H1 (cell line): ENCODE measurements around the gene FANCI. TPM values are rescaled to one million over a fixed set of nuclear protein-coding genes. Genes with fewer than 3 reads are reported as not detected.

Experiments
- CTCF ChIA-PET: fragments of 300-600 bp; sonication (Branson Sonifier 250); formaldehyde crosslinking; loops from one replicate; lab custom pipeline; 2021; ENCODE audit not compliant: partially characterized antibody; lab: Charles Lee
- POLR2A ChIA-PET: fragments of 300-600 bp; sonication (Branson Sonifier 250); formaldehyde crosslinking; loops from one replicate; lab custom pipeline; 2021; ENCODE audit warnings: inconsistent platforms; ENCODE audit not compliant: partially characterized antibody; lab: Charles Lee
- DNase-seq, 2 experiments: peaks; one replicate each; pipeline versions ENCODE4 v3.0.0 to v3.0.0-alpha.2; 2010 to 2022; ENCODE audit warnings: low spot score in 2 of 2, low read depth in 1 of 2, mixed read lengths in 1 of 2
- FAIRE-seq: peaks from 2 replicates; lab custom pipeline; 2011; peaks lifted over from hg19 to GRCh38; lab: Jason Lieb, UNC
- H2AFZ ChIP-seq: 2 replicates; pipeline ENCODE4 v1.8.1; 2012; ENCODE audit warnings: low read length, inconsistent platforms
- H2AK5ac ChIP-seq: 2 replicates; pipeline ENCODE4 v1.6.1; 2013; ENCODE audit warnings: low read depth, low read length
- H2BK120ac ChIP-seq: replicated peaks from 2 replicates; pipeline ENCODE3; 2013; ENCODE audit warnings: low read depth, low read length, inconsistent platforms
- H2BK12ac ChIP-seq: 2 replicates; pipeline ENCODE4 v1.6.1; 2013; ENCODE audit warnings: low read depth, low read length
- H2BK15ac ChIP-seq: 2 replicates; pipeline ENCODE4 v1.6.1; 2013; ENCODE audit warnings: low read length
- H2BK20ac ChIP-seq: 2 replicates; pipeline ENCODE4 v1.6.1; 2013; ENCODE audit warnings: low read length
- H2BK5ac ChIP-seq: 2 replicates; pipeline ENCODE4 v1.6.1; 2013; ENCODE audit warnings: low read depth, low read length
- H3K14ac ChIP-seq: 2 replicates; pipeline ENCODE4 v1.6.1; 2013; ENCODE audit warnings: inconsistent platforms; ENCODE audit not compliant: insufficient read length
- H3K18ac ChIP-seq: 2 replicates; pipeline ENCODE4 v1.6.1; 2013; ENCODE audit warnings: low read length; ENCODE audit errors: extremely low read depth
- H3K23ac ChIP-seq: 2 replicates; pipeline ENCODE4 v1.6.1; 2013; ENCODE audit warnings: inconsistent platforms; ENCODE audit not compliant: insufficient read length
- H3K23me2 ChIP-seq: 2 replicates; pipeline ENCODE4 v1.6.1; 2013; ENCODE audit warnings: low read depth, low read length
- H3K27ac ChIP-seq: 2 replicates; pipeline ENCODE4 v1.6.1; 2011; ENCODE audit warnings: low read depth, low read length, inconsistent platforms
- H3K27me3 ChIP-seq, 4 experiments: replicated peaks in 1 of 4; 1 replicate in 1 of 4; 2 replicates in 3 of 4; pipeline versions ENCODE4 v1.6.1 to v1.8.1; 2011 to 2013; ENCODE audit warnings: low read length in 3 of 4, mild to moderate bottlenecking in 3 of 4, inconsistent platforms in 2 of 4, mixed read lengths in 2 of 4, moderate library complexity in 1 of 4; ENCODE audit not compliant: control insufficient read depth in 3 of 4, insufficient read depth in 3 of 4; ENCODE audit errors: extremely low read depth in 1 of 4
- H3K36me3 ChIP-seq, 4 experiments: 2 replicates each; pipeline versions ENCODE4 v1.6.1 to v1.8.1; 2011 to 2013; ENCODE audit warnings: mild to moderate bottlenecking in 4 of 4, low read length in 3 of 4, moderate library complexity in 2 of 4, control low read depth in 1 of 4, inconsistent platforms in 1 of 4; ENCODE audit not compliant: insufficient read depth in 4 of 4, control insufficient read depth in 2 of 4
- H3K4ac ChIP-seq: replicated peaks from 2 replicates; pipeline ENCODE3; 2013; ENCODE audit warnings: low read length, low read depth, mixed read lengths, inconsistent platforms; ENCODE audit not compliant: insufficient read length
- H3K4me1 ChIP-seq, 4 experiments: replicated peaks in 1 of 4; 1 replicate in 1 of 4; 2 replicates in 3 of 4; pipeline versions ENCODE4 v1.6.1 to v1.8.1; 2011 to 2013; ENCODE audit warnings: low read length in 3 of 4, inconsistent platforms in 2 of 4, mixed read lengths in 1 of 4; ENCODE audit not compliant: insufficient read depth in 4 of 4, control insufficient read depth in 3 of 4
- H3K4me2 ChIP-seq, 2 experiments: 2 replicates each; pipeline versions ENCODE4 v1.6.1 to v1.8.1; 2011 to 2013; ENCODE audit warnings: low read depth in 2 of 2, low read length in 2 of 2, control low read depth in 1 of 2, inconsistent platforms in 1 of 2, mild to moderate bottlenecking in 1 of 2; ENCODE audit not compliant: insufficient read depth in 1 of 2
- H3K4me3 ChIP-seq, 4 experiments: fragments of 200-600, 300-600 bp in 1 of 4; sonication (generic), shearing (Covaris generic), sonication (Bioruptor Twin) in 1 of 4; 2 replicates each; pipeline versions ENCODE4 v1.5.1 to v1.8.1; 2011 to 2016; ENCODE audit warnings: low read length in 4 of 4, low read depth in 3 of 4, control low read depth in 2 of 4, inconsistent platforms in 2 of 4, mild to moderate bottlenecking in 2 of 4, mixed read lengths in 1 of 4, moderate library complexity in 1 of 4; ENCODE audit not compliant: insufficient read depth in 2 of 4; ENCODE audit errors: extremely low read depth in 1 of 4
- H3K56ac ChIP-seq: replicated peaks from 2 replicates; pipeline ENCODE3; 2013; ENCODE audit warnings: low read depth, mild to moderate bottlenecking, mixed read lengths, low read length, inconsistent platforms; ENCODE audit not compliant: insufficient read length
- H3K79me1 ChIP-seq: 2 replicates; pipeline ENCODE4 v1.6.1; 2013; ENCODE audit warnings: low read depth, low read length, control low read depth
- H3K79me2 ChIP-seq, 2 experiments: 2 replicates each; pipeline versions ENCODE4 v1.6.1 to v1.8.1; 2012 to 2013; ENCODE audit warnings: low read length in 2 of 2, mild to moderate bottlenecking in 2 of 2, inconsistent platforms in 1 of 2; ENCODE audit not compliant: insufficient read depth in 2 of 2, control insufficient read depth in 1 of 2
- H3K9ac ChIP-seq, 4 experiments: replicated peaks in 1 of 4; 1 replicate in 1 of 4; 2 replicates in 3 of 4; pipeline versions ENCODE4 v1.6.1 to v1.8.1; 2011 to 2013; ENCODE audit warnings: low read depth in 3 of 4, low read length in 3 of 4, control low read depth in 2 of 4, mild to moderate bottlenecking in 2 of 4, moderate library complexity in 2 of 4, inconsistent platforms in 1 of 4; ENCODE audit errors: extremely low read depth in 1 of 4
- H3K9me3 ChIP-seq, 2 experiments: 2 replicates each; pipeline versions ENCODE4 v1.6.1 to v1.8.1; 2012 to 2013; ENCODE audit warnings: mild to moderate bottlenecking in 2 of 2, moderate library complexity in 2 of 2, control low read depth in 1 of 2, inconsistent platforms in 1 of 2, low read depth in 1 of 2, low read length in 1 of 2, mixed read lengths in 1 of 2; ENCODE audit not compliant: insufficient read depth in 2 of 2
- H4K20me1 ChIP-seq, 2 experiments: replicated peaks in 1 of 2; 2 replicates each; pipeline versions ENCODE3 to v1.8.1; 2011 to 2013; ENCODE audit warnings: inconsistent platforms in 2 of 2, low read length in 2 of 2, mild to moderate bottlenecking in 1 of 2; ENCODE audit not compliant: insufficient read depth in 2 of 2, control insufficient read depth in 1 of 2
- H4K5ac ChIP-seq: 2 replicates; pipeline ENCODE4 v1.6.1; 2013; ENCODE audit warnings: low read length, low read depth, mixed read lengths, inconsistent platforms; ENCODE audit not compliant: insufficient read length
- H4K8ac ChIP-seq: 2 replicates; pipeline ENCODE4 v1.8.0; 2013; ENCODE audit warnings: mild to moderate bottlenecking, moderate library complexity, low read length, inconsistent platforms; ENCODE audit not compliant: insufficient read depth; ENCODE audit errors: extremely low read depth
- H4K91ac ChIP-seq: replicated peaks from 2 replicates; pipeline ENCODE3; 2013; ENCODE audit warnings: low read length, mixed read lengths, inconsistent platforms; ENCODE audit not compliant: insufficient read length
- KDM5A ChIP-seq: fragments of 200-600 bp; IDR thresholded peaks from 2 replicates; pipeline ENCODE4 v1.7.1; 2012; ENCODE audit warnings: mild to moderate bottlenecking, low read length, inconsistent platforms, mixed read lengths
- WGBS, 2 experiments: shearing (Covaris generic) in 1 of 2; methylation state at CpG; one replicate each; pipeline versions ENCODE4 v1.1.6 to v1.1.7; 2013 to 2015; ENCODE audit warnings: low lambda C conversion rate in 2 of 2, mixed read lengths in 2 of 2, inconsistent platforms in 1 of 2, low coverage in 1 of 2, missing lambda C conversion rate in 1 of 2; ENCODE audit not compliant: insufficient replicate concordance in 2 of 2, insufficient coverage in 1 of 2, insufficient read length in 1 of 2; ENCODE audit errors: extremely low coverage in 1 of 2, missing lambda C conversion rate in 1 of 2; 5-methylcytosine and 5-hydroxymethylcytosine counted together
- polyA plus RNA-seq, 7 experiments: library from polyadenylated mRNA; depleted of rRNA in 3 of 7; stranded (reverse) in 5 of 7; unstranded in 2 of 7; fragments of >200 nt in 5 of 7; fragments of 200-250 nt in 2 of 7; gene quantifications; 1 replicate in 5 of 7; 2 replicates in 1 of 7; 4 replicates in 1 of 7; pipeline versions ENCODE4 v1.2.1 to v1.2.3, GENCODE V29; 2011 to 2013; ENCODE audit warnings: missing spikeins in 2 of 7, mixed read lengths in 2 of 7
- total RNA-seq: library from RNA; stranded (reverse); fragmentation: NEBNext Ultra II Directional; extraction: Animal tissue kit (Norgen Biotek cat#: 25700); gene quantifications from 2 replicates; pipeline ENCODE4 v1.2.1, GENCODE V29; 2021
- TF ChIP-seq, protein P1 (sequence below): IDR thresholded peaks from 2 replicates; pipeline ENCODE4 v1.6.1; 2011; ENCODE audit warnings: low read length, improper control_type of control experiment

The FANCI gene
- total and polyA plus RNA-seq, 2 of the 8 experiments (the other 6 are each of a cell fraction or from before 2014, with no cell fraction given), result 37.8 to 115 TPM

DNA sequence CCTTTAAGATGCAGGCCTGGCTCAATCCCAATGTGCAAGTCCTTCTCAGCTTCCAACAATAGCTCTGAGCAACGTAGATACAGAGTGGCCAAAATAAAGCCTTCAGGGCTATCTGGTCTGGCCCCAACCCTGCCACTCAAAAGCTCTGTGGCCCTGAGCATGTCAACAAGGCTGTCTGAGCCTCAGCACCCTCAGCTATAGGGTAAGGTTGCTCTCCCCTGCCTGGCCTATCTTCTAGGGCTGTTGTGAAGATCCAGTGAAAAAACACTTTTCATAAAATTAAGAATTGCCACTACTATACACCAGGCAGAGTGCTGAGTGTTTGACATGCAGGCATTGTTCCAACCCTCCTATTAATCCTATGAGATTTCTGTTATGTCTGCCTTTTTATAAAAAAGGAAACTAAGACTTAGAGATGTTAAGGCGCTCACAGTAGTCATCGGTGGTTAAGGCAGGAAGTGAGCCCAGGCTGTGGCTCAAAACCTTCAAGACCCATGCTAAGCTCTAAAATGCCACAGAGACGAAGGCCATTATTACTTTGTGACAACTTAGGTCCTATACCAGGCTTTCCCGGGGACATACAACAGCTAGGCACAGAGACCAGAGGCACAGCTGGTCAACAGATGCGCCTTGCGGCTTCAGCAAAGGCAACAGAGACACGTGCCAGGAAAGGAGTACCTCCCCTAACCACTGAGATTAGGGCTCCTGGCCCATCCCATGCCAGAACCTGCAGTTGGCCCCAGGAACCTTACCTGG lies 85.7 kb downstream of the FANCI start:
- no peak overlapping the region for H3K9ac ChIP-seq
- H3K27ac ChIP-seq, result no peak overlapping the region
- no peak overlapping the region for H3K23ac ChIP-seq

More for the DNA sequence above, 85.7 kb downstream of the FANCI start:
- 93% methylated on average over 8 of the region's 8 CpGs; no CpG with 5 or more reads in 1 of the 2 experiments for WGBS, 2 experiments
- CTCF ChIA-PET, result interaction anchor here (0.8 to 6.3 kb wide), 10 partner anchors 9 to 317 kb away, joined by 3 to 54 read pairs (median 4); no protein-coding TSS in a partner anchor
- Histone ChIP-seq H4K91ac (no peak overlapping the region), H3K79me2 (peaks cover 0 to 21% of the 10 kb centered on the region in 2 experiments; a peak in 2 of 4 replicates), H2AFZ (no peak overlapping the region), H2BK5ac (no peak overlapping the region), H3K4ac (no peak overlapping the region), H3K4me2 (no peak overlapping the region), H4K5ac (no peak overlapping the region), H3K18ac (no peak overlapping the region), H3K56ac (no peak overlapping the region), H3K4me1 (peaks cover 0 to 16% (median 2%) of the 10 kb centered on the region in 4 experiments; a peak in 4 of 7 replicates), H3K4me3 (no peak overlapping the region), H2BK20ac (no peak overlapping the region), H2BK15ac (no peak overlapping the region)
- POLR2A ChIA-PET, result interaction anchor here (0.7 to 20.0 kb wide), 2 partner anchors 15 to 35 kb away, joined by 3 to 250 read pairs; no protein-coding TSS in a partner anchor
- TF ChIP-seq, protein P1, sequence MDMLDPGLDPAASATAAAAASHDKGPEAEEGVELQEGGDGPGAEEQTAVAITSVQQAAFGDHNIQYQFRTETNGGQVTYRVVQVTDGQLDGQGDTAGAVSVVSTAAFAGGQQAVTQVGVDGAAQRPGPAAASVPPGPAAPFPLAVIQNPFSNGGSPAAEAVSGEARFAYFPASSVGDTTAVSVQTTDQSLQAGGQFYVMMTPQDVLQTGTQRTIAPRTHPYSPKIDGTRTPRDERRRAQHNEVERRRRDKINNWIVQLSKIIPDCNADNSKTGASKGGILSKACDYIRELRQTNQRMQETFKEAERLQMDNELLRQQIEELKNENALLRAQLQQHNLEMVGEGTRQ, result no peak
- TF ChIP-seq KDM5A, result no peak
- TF ChIP-seq, all 59 proteins: peak for 0
- Histone ChIP-seq H3K27me3 (no peaks in the 10 kb centered on the region), H2BK120ac (no peak overlapping the region), H3K79me1 (peaks cover 8% of the 10 kb centered on the region), H2BK12ac (no peak overlapping the region), H3K36me3 (peaks cover 60 to 81% (median 74%) of the 10 kb centered on the region in 4 experiments), H3K9me3 (no peaks in the 10 kb centered on the region), H2AK5ac (no peak overlapping the region), H4K8ac (no peak overlapping the region), H4K20me1 (peaks cover 6 to 31% of the 10 kb centered on the region in 2 experiments), H3K14ac (no peak overlapping the region), H3K23me2 (peaks cover 3% of the 10 kb centered on the region; the same call in 1 of the 2 replicates)
- FAIRE-seq (no peak), DNase-seq (no peak)
